ENCODE measurements around the gene F2RL1.
"Not testable (repeated sequence)": the region's sequence is repeated elsewhere in the genome, so short reads cannot be mapped to it uniquely, and the experiment has no call there.

Gene F2RL1

GRCh38 chr5:76818844-76819831 lies at the start of gene F2RL1:
Gene F2RL1, plus strand, starts transcription at chr5:76819030. Its CDS starts 153 bp downstream, at chr5:76819183.
- TF ChIP-seq NFRKB (IDR thresholded peaks at IDR 0.05) (no peak), L3MBTL2 (conservative IDR thresholded peaks at IDR 0.05) (peak; percentile 56), TARDBP (IDR thresholded peaks at IDR 0.05) (no peak), LEF1 (IDR thresholded peaks at IDR 0.05; ENCODE audit: borderline replicate concordance) (no peak)
- POLR2A ChIA-PET = interaction anchor here (0.7 to 2.8 kb wide), 4 partner anchors 11 to 29 kb away, joined by 3 to 11 read pairs (median 6); no protein-coding TSS in a partner anchor
- peak; percentile 82 for DNase-seq (ENCODE audit: extremely low spot score)
- CTCF ChIA-PET = interaction anchor here (0.5 to 0.7 kb wide), 3 partner anchors 31 to 50 kb away, joined by 3 to 5 read pairs (median 5); no protein-coding TSS in a partner anchor

- CTCF ChIA-PET; POLR2A ChIA-PET; DNase-seq (ENCODE audit: extremely low spot score): not testable (repeated sequence)
These were observed 47.8 kb upstream of the F2RL1 start for GRCh38 chr5:76771041-76771440.

GRCh38 chr5:76771705-76772405 lies 47.0 kb upstream of the F2RL1 start:
- ChIA-PET CTCF (no interaction called here), POLR2A (no interaction called here)
- TF ChIP-seq FOXA1 (IDR thresholded peaks at IDR 0.05) (no peak), NFRKB (IDR thresholded peaks at IDR 0.05) (no peak), SUZ12 (IDR thresholded peaks at IDR 0.05) (no peak), SP1 (IDR thresholded peaks at IDR 0.05) (no peak), LEF1 (IDR thresholded peaks at IDR 0.05; ENCODE audit: borderline replicate concordance) (no peak), ZNF384 (IDR thresholded peaks at IDR 0.05) (no peak)
- no peak for DNase-seq (ENCODE audit: extremely low spot score)

GRCh38 chr5:76775921-76776320 lies 42.9 kb upstream of the F2RL1 start:
- no peak for DNase-seq (ENCODE audit: extremely low spot score)
- ChIA-PET CTCF (interaction anchor here (0.6 to 1.6 kb wide), 2 partner anchors 12 to 74 kb away, joined by 3 to 6 read pairs; partner anchors contain the start of gene S100Z), POLR2A (no interaction called here)
- TF ChIP-seq SP1 (IDR thresholded peaks at IDR 0.05) (no peak), FOXK2 (IDR thresholded peaks at IDR 0.05) (no peak), ARNT (IDR thresholded peaks at IDR 0.05) (no peak), FOXM1 (IDR thresholded peaks at IDR 0.05; ENCODE audit: borderline replicate concordance) (no peak), CTBP1 (IDR thresholded peaks at IDR 0.05; ENCODE audit: borderline replicate concordance) (no peak), HDGF (IDR thresholded peaks at IDR 0.05; ENCODE audit: borderline replicate concordance) (no peak), SUZ12 (IDR thresholded peaks at IDR 0.05) (no peak), FOXA1 (IDR thresholded peaks at IDR 0.05) (no peak), L3MBTL2 (conservative IDR thresholded peaks at IDR 0.05) (no peak), ELF4 (IDR thresholded peaks at IDR 0.05) (no peak), ZNF384 (IDR thresholded peaks at IDR 0.05) (no peak), TARDBP (IDR thresholded peaks at IDR 0.05) (no peak), LEF1 (IDR thresholded peaks at IDR 0.05; ENCODE audit: borderline replicate concordance) (no peak), NFRKB (IDR thresholded peaks at IDR 0.05) (no peak), PKNOX1 (IDR thresholded peaks at IDR 0.05) (no peak), BHLHE40 (IDR thresholded peaks at IDR 0.05; ENCODE audit: borderline replicate concordance) (no peak)

GRCh38 chr5:76776391-76776790 lies 42.4 kb upstream of the F2RL1 start:
- TF ChIP-seq FOXK2 (IDR thresholded peaks at IDR 0.05) (no peak), FOXM1 (IDR thresholded peaks at IDR 0.05; ENCODE audit: borderline replicate concordance) (no peak), PKNOX1 (IDR thresholded peaks at IDR 0.05) (no peak), L3MBTL2 (conservative IDR thresholded peaks at IDR 0.05) (no peak), CTBP1 (IDR thresholded peaks at IDR 0.05; ENCODE audit: borderline replicate concordance) (no peak), BHLHE40 (IDR thresholded peaks at IDR 0.05; ENCODE audit: borderline replicate concordance) (no peak), LEF1 (IDR thresholded peaks at IDR 0.05; ENCODE audit: borderline replicate concordance) (no peak)
- DNase-seq (ENCODE audit: extremely low spot score) = no peak
- POLR2A ChIA-PET = no interaction called here
- CTCF ChIA-PET = interaction anchor here (0.6 kb wide), 1 partner anchor 42 kb away, joined by 5 read pairs; the partner anchor contains the start of gene F2RL1

GRCh38 chr5:76780616-76781015 lies 38.2 kb upstream of the F2RL1 start:
- DNase-seq (ENCODE audit: extremely low spot score); POLR2A ChIA-PET; CTCF ChIA-PET: not testable (repeated sequence)

- no peak for DNase-seq (ENCODE audit: extremely low spot score)
- POLR2A ChIA-PET = no interaction called here
- CTCF ChIA-PET = interaction anchor here (0.7 kb wide), 1 partner anchor 26 kb away, joined by 3 read pairs; no protein-coding TSS in a partner anchor
- no peak for TF ChIP-seq ZNF384 (IDR thresholded peaks at IDR 0.05)
- no peak for TF ChIP-seq ELF4 (IDR thresholded peaks at IDR 0.05)
- no peak for TF ChIP-seq L3MBTL2 (conservative IDR thresholded peaks at IDR 0.05)
- no peak for TF ChIP-seq CTBP1 (IDR thresholded peaks at IDR 0.05; ENCODE audit: borderline replicate concordance)
- no peak for TF ChIP-seq FOXA1 (IDR thresholded peaks at IDR 0.05)
- no peak for TF ChIP-seq FOXK2 (IDR thresholded peaks at IDR 0.05)
- TF ChIP-seq TARDBP (IDR thresholded peaks at IDR 0.05) = no peak
- no peak for TF ChIP-seq NFRKB (IDR thresholded peaks at IDR 0.05)
- TF ChIP-seq FOXM1 (IDR thresholded peaks at IDR 0.05; ENCODE audit: borderline replicate concordance) = no peak
- no peak for TF ChIP-seq ARNT (IDR thresholded peaks at IDR 0.05)
- no peak for TF ChIP-seq LEF1 (IDR thresholded peaks at IDR 0.05; ENCODE audit: borderline replicate concordance)
- no peak for TF ChIP-seq SUZ12 (IDR thresholded peaks at IDR 0.05)
These were observed 37.1 kb upstream of the F2RL1 start for GRCh38 chr5:76781775-76782174.
